ENCODE measurements around the gene ANKRD34A. TPM values are rescaled to one million over a fixed set of nuclear protein-coding genes. Genes with fewer than 3 reads are reported as not detected.

ANKRD34A gene
- total RNA-seq, 2 donors from 2014 or later, result 1.6 to 2.4 TPM

DNA sequence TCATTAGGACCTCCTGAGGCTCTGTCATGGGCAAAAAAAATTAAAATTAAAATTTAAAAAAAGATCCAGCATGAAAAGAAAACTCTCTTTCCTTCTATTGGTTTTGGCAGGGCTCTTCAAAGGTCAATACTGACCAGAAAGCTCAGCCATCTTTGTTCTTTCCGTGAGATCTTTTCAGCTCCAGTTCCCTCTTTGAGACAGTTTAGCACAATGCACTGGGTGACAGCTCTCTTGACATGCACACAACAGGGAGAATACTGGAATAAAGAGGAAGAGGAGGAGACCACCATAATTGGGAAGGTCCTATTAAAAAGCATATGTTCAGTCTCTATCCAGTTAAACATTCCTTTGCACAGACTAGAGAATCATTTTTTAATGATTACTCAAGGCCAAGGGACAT lies 12.8 kb downstream of the ANKRD34A start:
- no peak overlapping the region for H3K27ac ChIP-seq
- TF ChIP-seq, protein P1, sequence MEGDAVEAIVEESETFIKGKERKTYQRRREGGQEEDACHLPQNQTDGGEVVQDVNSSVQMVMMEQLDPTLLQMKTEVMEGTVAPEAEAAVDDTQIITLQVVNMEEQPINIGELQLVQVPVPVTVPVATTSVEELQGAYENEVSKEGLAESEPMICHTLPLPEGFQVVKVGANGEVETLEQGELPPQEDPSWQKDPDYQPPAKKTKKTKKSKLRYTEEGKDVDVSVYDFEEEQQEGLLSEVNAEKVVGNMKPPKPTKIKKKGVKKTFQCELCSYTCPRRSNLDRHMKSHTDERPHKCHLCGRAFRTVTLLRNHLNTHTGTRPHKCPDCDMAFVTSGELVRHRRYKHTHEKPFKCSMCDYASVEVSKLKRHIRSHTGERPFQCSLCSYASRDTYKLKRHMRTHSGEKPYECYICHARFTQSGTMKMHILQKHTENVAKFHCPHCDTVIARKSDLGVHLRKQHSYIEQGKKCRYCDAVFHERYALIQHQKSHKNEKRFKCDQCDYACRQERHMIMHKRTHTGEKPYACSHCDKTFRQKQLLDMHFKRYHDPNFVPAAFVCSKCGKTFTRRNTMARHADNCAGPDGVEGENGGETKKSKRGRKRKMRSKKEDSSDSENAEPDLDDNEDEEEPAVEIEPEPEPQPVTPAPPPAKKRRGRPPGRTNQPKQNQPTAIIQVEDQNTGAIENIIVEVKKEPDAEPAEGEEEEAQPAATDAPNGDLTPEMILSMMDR (IDR thresholded peaks at IDR 0.05), result no peak
- TF ChIP-seq POLR2AphosphoS5 (IDR thresholded peaks at IDR 0.05) (no peak), POLR2A (IDR thresholded peaks at IDR 0.05) (no peak)
- intact Hi-C loops (cut with DNase I), result no loop called here
- no peaks in the 10 kb centered on the region for H3K9me3 ChIP-seq
- H3K4me3 ChIP-seq, result no peak overlapping the region
- no peaks in the 10 kb centered on the region for H3K27me3 ChIP-seq (replicated peaks; ENCODE audit: insufficient read depth)
- peaks cover 5% of the 10 kb centered on the region for H3K4me1 ChIP-seq (replicated peaks)
- DNase-seq (ENCODE audit: low spot score), result no peak
- WGBS, result 61% methylated on average over 1 of the region's 1 CpG
- H3K36me3 ChIP-seq, result no peaks in the 10 kb centered on the region

DNA sequence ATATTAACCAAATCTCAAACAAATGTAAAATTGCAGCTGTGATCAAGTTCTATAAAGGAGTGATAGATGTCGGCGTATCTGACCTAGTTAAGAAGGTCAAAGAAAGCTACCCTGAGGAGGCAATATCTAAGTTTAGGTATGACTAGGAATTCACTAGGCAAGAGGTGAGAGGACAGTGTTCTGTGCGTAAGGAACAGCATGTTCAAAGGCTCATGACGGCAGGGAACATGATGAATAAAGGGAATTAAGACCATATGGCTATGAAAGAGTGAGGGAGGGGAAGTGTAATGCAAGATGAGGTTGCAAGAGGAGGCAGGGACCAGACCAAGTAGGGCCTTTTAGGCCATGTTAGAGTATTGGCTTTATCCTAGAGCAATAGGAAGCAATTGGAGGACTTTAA lies 15.2 kb downstream of the ANKRD34A start:
- peaks cover 4% of the 10 kb centered on the region for H3K4me1 ChIP-seq (replicated peaks)
- no peak for DNase-seq (ENCODE audit: low spot score)
- no peaks in the 10 kb centered on the region for H3K27me3 ChIP-seq (replicated peaks; ENCODE audit: insufficient read depth)
- H3K9me3 ChIP-seq, result no peaks in the 10 kb centered on the region
- intact Hi-C loops (cut with DNase I), result no loop called here
- 76% methylated on average over 4 of the region's 4 CpGs for WGBS
- H3K36me3 ChIP-seq, result no peaks in the 10 kb centered on the region
- peak overlapping the region in 1 of 2 donors; percentile 31 for H3K27ac ChIP-seq
- no peak overlapping the region for H3K4me3 ChIP-seq
- peak; percentile 70 for TF ChIP-seq POLR2AphosphoS5 (IDR thresholded peaks at IDR 0.05)
- no peak for TF ChIP-seq POLR2A (IDR thresholded peaks at IDR 0.05)
- TF ChIP-seq, protein P1 (IDR thresholded peaks at IDR 0.05), result no peak

DNA sequence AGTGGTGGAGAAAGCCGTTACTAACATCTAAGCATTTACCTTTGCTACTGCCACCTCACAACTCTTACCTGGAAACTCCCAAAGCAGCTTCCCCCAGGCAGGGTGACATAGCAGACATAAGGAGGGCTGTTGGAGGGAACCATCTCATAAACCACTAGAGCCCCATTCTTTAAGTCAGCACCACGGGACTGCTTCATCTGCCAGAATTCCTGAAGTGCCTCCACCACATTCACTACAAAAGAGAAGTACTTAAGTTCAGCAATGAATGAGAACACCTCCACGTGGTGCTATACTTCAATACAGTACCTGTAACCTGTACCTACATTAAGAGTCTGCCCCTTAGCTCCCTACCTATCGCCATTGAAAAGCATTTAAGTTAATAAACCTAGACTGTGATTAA lies 16.8 kb downstream of the ANKRD34A start:
- Histone ChIP-seq H3K27me3 (replicated peaks; ENCODE audit: insufficient read depth) (no peaks in the 10 kb centered on the region), H3K4me3 (no peak overlapping the region), H3K27ac (no peak overlapping the region), H3K9me3 (no peaks in the 10 kb centered on the region), H3K36me3 (no peaks in the 10 kb centered on the region), H3K4me1 (replicated peaks) (no peaks in the 10 kb centered on the region)
- TF ChIP-seq POLR2A (IDR thresholded peaks at IDR 0.05), result no peak
- TF ChIP-seq, protein P1 (IDR thresholded peaks at IDR 0.05), result no peak
- TF ChIP-seq POLR2AphosphoS5 (IDR thresholded peaks at IDR 0.05), result no peak
- 69% methylated on average over 4 of the region's 4 CpGs for WGBS
- intact Hi-C loops (cut with DNase I), result no loop called here
- DNase-seq (ENCODE audit: low spot score), result no peak

DNA sequence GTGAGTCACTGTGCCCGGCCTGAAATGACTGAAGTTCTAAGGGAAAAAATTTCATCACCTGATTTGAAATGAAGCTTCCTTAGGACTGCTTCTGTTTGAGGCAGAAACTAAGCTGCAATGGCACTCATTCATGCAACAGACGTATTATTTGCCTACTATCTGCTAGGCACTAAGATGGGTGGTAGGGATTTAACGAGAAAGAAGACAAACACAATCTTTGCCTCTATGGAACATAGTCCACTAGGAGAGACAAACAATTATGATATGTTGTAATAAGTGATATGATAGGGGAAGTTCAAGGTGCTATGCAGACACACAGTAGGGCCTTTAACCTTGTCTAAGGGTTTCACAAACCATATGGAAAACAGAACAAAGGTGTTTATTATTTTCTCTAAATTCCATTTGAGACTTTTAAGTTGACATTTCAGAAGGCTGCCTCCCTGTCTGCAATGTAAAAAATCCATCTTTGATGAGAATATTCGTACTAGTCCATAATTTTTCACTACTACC lies 17.8 kb downstream of the ANKRD34A start:
- WGBS, result 86% methylated on average over 4 of the region's 4 CpGs
- TF ChIP-seq, protein P1 (IDR thresholded peaks at IDR 0.05), result no peak
- TF ChIP-seq POLR2A (IDR thresholded peaks at IDR 0.05) (no peak), POLR2AphosphoS5 (IDR thresholded peaks at IDR 0.05) (no peak)
- no peaks in the 10 kb centered on the region for H3K36me3 ChIP-seq
- no peaks in the 10 kb centered on the region for H3K27me3 ChIP-seq (replicated peaks; ENCODE audit: insufficient read depth)
- no peak overlapping the region for H3K4me3 ChIP-seq
- no peaks in the 10 kb centered on the region for H3K4me1 ChIP-seq (replicated peaks)
- intact Hi-C loops (cut with DNase I), result no loop called here
- H3K27ac ChIP-seq, result no peak overlapping the region
- no peak for DNase-seq (ENCODE audit: low spot score)
- no peaks in the 10 kb centered on the region for H3K9me3 ChIP-seq

DNA sequence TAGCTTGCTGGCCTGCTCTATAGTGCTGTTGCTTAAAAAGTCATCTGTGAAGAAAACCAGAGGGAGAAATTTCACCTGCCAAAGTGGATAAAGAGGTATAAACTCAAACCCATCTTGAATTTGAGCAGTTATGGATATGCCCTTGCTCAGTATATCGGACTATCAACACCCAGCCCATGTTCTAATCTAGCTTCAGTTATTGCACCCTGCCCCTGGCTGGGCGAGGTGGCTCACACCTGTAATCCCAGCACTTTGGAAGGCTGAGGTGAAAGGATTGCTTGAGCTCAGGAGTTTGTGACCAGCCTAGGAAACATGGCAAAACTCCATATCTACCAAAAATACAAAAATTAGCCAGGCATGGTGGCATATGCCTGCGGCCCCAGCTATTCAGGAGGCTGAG lies 19.8 kb downstream of the ANKRD34A start:
- H3K27ac ChIP-seq, result no peak overlapping the region
- intact Hi-C loops (cut with DNase I), result no loop called here
- no peak overlapping the region for H3K4me3 ChIP-seq
- TF ChIP-seq POLR2AphosphoS5 (IDR thresholded peaks at IDR 0.05) (no peak), POLR2A (IDR thresholded peaks at IDR 0.05) (no peak)
- TF ChIP-seq, protein P1 (IDR thresholded peaks at IDR 0.05), result no peak
- H3K9me3 ChIP-seq, result no peaks in the 10 kb centered on the region
- H3K27me3 ChIP-seq (replicated peaks; ENCODE audit: insufficient read depth), result no peaks in the 10 kb centered on the region
- H3K4me1 ChIP-seq (replicated peaks), result no peaks in the 10 kb centered on the region
- DNase-seq (ENCODE audit: low spot score), result no peak
- 93% methylated on average over 3 of the region's 3 CpGs for WGBS
- H3K36me3 ChIP-seq, result no peaks in the 10 kb centered on the region
